Stimulated activated CD8-positive, alpha-beta memory T cell treated with anti-CD3 and anti-CD28 coated beads, Interleukin-12 subunit alpha, Interleukin-12 subunit beta, amount 100 ng/mL, for 24 hours (primary cell): Measurements from ENCODE around the gene ZNF793.

Experiments used
- DNase-seq: peaks from one replicate; pipeline ENCODE4 v3.0.0-alpha.2; 2020; ENCODE audit errors: extremely low read depth

ZNF793 gene

GRCh38 chr19:37506387-37507166 is at the start of gene ZNF793:
TSS of gene ZNF793 (plus strand) at chr19:37506939. CDS start at chr19:37523440, 16,501 bp downstream.
- peak; percentile 49 for DNase-seq

- DNase-seq, result no peak
Measured at GRCh38 chr19:37466277-37466797, 40.4 kb upstream of the ZNF793 start.

GRCh38 chr19:37466798-37467607 is 39.7 kb upstream of the ZNF793 start, which contains the start of gene ZNF569:
TSS of gene ZNF569 (minus strand) at chr19:37467444. CDS start at chr19:37444921, 22,523 bp downstream.
- peak; percentile 62 for DNase-seq

DNA sequence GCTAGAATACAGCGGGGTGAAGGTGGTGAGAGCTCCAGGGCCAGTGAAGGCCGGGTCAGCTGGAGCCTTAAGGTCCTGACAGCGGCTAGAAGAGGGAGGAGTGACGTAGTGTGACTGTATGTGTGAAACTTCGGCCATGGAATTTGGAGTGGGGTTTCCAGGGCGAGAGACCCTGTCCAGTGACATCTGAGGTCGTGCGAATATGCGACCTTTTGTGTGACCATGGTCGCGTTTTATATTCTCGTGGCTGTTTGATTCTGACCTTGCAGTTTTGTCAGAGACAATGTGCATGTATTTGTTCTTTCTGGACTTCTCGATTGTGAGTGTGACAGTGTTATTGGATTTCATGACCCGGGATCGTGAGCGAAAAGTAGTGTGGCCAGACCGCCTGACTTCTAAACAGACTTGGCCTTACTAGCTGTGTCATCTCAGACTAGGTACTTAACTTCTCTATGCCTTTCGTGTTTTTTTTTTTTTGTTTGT is 39.1 kb upstream of the ZNF793 start:
- no peak for DNase-seq

GRCh38 chr19:37468961-37469777 is 37.6 kb upstream of the ZNF793 start, which contains the start of gene ZNF570:
TSS of gene ZNF570 (plus strand) at chr19:37469356. CDS start at chr19:37470355, 999 bp downstream.
- peak; percentile 63 for DNase-seq

DNA sequence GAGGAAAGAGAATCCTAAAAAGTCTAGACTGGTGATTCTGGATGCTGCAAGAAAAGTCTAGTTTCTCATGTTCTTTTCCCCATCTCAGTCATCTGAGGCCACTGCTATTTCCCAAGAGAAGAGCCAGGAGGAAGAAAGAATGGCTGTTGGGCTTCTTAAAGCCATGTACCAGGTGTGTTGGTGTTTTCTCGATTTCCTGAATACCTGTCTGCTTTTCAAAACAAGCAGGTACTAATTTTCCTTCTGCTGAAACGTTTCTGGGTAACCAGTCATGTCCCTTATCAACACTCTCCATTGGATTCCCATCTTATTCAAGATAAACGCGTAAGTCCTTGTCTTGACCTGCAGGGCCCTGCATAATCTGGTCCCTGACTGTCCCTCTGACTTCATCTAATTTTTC is 36.5 kb upstream of the ZNF793 start:
- DNase-seq, result no peak

DNA sequence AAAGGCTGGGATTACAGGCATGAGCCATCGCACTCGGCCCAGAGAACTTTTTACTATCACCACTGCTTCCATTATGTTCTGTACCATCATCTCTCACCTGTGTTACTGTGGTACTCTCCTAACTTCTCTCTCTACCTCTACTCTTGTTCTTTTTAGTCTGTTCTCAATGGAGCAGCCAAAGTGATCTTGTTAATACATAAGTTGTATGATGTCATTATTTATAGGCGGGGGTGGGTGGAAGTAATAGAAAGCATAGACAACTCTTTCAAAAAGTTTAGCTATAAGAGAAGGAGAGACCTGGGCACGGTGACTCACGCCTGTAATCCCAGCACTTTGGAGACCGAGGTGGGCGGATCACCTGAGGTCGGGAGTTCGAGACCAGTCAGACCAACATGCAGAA is 34.6 kb upstream of the ZNF793 start:
- DNase-seq, result no peak

GRCh38 chr19:37484406-37485168 is 22.2 kb upstream of the ZNF793 start:
- DNase-seq, result no peak

DNA sequence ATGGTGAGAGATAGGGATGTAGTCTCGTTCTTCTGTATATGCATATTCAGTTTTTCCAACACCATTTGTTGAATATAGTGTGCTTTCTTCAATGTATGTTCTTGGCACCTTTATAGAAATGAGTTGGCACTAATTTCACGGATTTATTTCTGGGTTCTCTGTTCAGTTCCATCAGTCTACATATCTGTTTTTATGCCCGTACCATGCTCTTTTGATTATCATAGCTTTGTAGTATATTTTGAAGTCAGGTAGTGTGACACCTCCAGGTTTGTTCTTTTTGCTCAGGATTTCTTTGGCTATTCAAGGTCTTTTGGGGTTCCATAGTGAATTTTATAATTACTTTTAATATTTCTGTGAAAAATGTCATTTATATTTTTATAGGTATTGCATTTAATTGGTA is 14.5 kb upstream of the ZNF793 start:
- DNase-seq, result no peak

- DNase-seq, result no peak
Measured at GRCh38 chr19:37505958-37506386, 767 bp upstream of the ZNF793 start.

- no peak for DNase-seq
Measured at GRCh38 chr19:37507167-37507464, 377 bp downstream of the ZNF793 start.

GRCh38 chr19:37511186-37511585 is 4.4 kb downstream of the ZNF793 start:
- no peak for DNase-seq

DNA sequence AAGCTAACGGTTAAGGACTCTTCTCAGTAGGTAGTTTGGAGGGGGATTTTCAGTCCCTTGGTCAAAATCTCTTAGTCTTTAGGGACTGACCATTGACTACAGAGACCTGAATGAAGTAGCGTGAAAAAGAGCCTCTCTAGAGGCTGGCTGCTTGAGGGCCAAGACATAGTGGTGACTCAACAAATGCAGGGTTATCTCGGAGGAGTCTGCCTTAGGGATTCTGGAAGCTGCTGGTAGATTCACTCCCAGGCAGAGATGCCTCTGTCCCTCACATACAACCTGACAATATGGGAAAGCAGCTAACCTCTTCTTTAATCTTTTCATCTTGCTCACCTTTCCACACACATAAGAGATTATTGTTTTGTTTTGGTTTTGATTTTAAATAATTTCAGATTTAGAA is 5.1 kb downstream of the ZNF793 start:
- no peak for DNase-seq

- DNase-seq, result no peak
Measured at GRCh38 chr19:37513397-37513796, 6.7 kb downstream of the ZNF793 start.

DNA sequence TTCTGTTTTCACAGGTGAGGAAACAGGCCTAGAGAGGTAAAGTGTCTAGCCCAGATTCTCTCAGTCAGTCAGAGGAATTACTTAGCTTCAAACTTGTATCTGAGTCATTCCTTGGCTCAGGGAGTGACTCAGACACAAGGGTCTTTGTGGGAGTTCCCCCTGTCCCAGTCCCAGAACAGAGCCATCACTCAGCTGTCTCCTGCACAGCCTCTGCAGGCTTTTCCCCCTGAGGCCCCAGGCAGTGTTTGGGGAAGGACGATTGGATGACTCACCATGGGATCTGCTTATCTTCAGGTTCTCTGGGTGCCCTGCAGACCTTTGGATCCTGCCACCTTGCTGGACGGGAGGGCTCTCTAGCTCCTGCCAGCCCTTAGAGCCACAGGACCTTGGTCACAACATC is 13.2 kb downstream of the ZNF793 start:
- no peak for DNase-seq

- DNase-seq, result no peak
Measured at GRCh38 chr19:37537391-37537947, 30.7 kb downstream of the ZNF793 start.

DNA sequence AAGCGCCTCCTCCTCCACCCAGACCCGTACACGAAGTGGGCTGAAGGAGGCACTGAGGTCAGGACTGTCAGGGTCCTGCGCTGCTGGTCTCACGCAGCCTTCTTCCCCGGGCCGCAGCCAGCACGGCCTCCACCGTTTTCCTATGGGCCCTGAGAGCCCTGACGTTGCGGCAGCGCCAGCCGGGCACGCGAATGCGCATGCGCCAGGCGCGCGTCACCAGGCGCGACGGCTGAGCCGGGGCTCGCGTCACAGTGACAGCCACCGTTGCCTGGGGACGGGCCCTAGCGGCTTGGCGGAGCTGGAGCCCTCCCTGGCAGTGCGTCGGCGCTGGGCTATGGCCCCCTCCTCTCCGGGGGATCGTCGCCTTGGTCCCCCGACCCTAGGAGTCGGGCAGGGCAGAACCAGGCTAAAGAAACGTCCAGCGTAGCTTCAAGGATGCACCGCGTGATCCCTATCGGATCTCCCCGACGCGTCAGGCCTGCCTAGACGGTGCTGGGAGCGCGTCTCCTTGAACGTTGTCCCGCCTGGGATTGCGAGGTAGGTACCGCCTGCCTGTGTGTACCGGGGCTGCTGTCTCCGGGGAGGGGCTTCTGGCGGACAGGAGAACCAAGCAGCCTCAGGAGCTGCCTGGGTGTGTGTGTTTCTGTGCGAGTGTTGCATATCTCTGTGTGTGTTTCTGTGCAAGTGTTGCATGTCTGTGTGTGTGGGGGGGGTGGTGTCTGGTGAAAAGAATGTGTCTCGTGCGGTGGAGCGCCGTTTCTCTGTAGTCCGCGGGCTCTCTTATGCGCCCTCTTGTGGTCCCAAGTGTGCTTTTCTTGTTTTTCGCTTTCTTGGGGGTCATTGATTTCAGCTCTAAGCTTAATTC is 44.6 kb downstream of the ZNF793 start:
- peak; percentile 17 for DNase-seq

DNA sequence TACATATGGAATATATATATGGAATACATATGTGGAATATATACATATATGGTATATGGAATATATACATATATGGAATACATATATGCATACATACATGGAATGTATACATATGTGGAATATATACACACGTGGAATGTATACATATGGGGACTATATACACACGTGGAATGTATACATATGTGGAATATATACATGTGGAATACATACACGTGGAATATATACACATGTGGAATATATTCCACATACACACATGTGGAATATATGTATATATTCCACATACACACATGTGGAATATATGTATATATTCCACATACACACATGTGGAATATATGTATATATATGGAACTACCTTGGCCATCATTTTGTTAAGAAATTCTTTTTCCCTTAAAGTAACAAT is 56.8 kb downstream of the ZNF793 start:
- DNase-seq, result no peak

- DNase-seq, result no peak
Measured at GRCh38 chr19:37564624-37565369, 58.1 kb downstream of the ZNF793 start.
